HG03457 (cell line): Measurements from ENCODE around the gene SIX3.

ENCODE experiments used
- ATAC-seq: cut with Tn5 transposase; IDR thresholded peaks from one replicate; pipeline ENCODE4 v1.9.1; 2021; ENCODE audit warnings: moderate number of reproducible peaks; ENCODE audit not compliant: unreplicated experiment

Gene SIX3

GRCh38 chr2:44954889-44955592, 13.5 kb downstream of the SIX3 start:
- ATAC-seq, result no peak

GRCh38 chr2:44955593-44956392, 14.3 kb downstream of the SIX3 start:
- no peak for ATAC-seq

GRCh38 chr2:44956843-44957242, 15.3 kb downstream of the SIX3 start:
- no peak for ATAC-seq

GRCh38 chr2:44957656-44958327, 16.3 kb downstream of the SIX3 start:
- ATAC-seq, result no peak

- no peak for ATAC-seq
These were observed 18.4 kb downstream of the SIX3 start for GRCh38 chr2:44959855-44960254.

- no peak for ATAC-seq
These were observed 19.4 kb downstream of the SIX3 start for GRCh38 chr2:44960871-44961270.

- ATAC-seq, result no peak
These were observed 20.7 kb downstream of the SIX3 start for GRCh38 chr2:44962176-44962695.

GRCh38 chr2:44964752-44965236, 23.3 kb downstream of the SIX3 start:
- no peak for ATAC-seq

GRCh38 chr2:44965684-44966083, 24.2 kb downstream of the SIX3 start:
- ATAC-seq, result no peak

GRCh38 chr2:44967056-44967455, 25.6 kb downstream of the SIX3 start:
- no peak for ATAC-seq

GRCh38 chr2:44967727-44968432, 26.4 kb downstream of the SIX3 start:
- ATAC-seq, result no peak

- no peak for ATAC-seq
These were observed 28.4 kb downstream of the SIX3 start for GRCh38 chr2:44969936-44970335.

GRCh38 chr2:44970846-44971450, 29.4 kb downstream of the SIX3 start:
- ATAC-seq, result no peak

- ATAC-seq, result no peak
These were observed 31.5 kb downstream of the SIX3 start for GRCh38 chr2:44972771-44973535.

GRCh38 chr2:44974064-44974715, 32.7 kb downstream of the SIX3 start:
- ATAC-seq, result no peak

GRCh38 chr2:44975571-44976450, 34.3 kb downstream of the SIX3 start:
- no peak for ATAC-seq

GRCh38 chr2:44979581-44979980, 38.1 kb downstream of the SIX3 start:
- ATAC-seq, result no peak
